Activated CD8-positive, alpha-beta memory T cell treated with anti-CD3 and anti-CD28 coated beads, Interleukin-2, amount 50 U/mL, for 1 hour (primary cell): ENCODE measurements around the gene PDIK1L.

Experiments
- DNase-seq: peaks from one replicate; pipeline ENCODE4 v3.0.0-alpha.2; 2020; ENCODE audit errors: extremely low read depth

Gene PDIK1L

DNA sequence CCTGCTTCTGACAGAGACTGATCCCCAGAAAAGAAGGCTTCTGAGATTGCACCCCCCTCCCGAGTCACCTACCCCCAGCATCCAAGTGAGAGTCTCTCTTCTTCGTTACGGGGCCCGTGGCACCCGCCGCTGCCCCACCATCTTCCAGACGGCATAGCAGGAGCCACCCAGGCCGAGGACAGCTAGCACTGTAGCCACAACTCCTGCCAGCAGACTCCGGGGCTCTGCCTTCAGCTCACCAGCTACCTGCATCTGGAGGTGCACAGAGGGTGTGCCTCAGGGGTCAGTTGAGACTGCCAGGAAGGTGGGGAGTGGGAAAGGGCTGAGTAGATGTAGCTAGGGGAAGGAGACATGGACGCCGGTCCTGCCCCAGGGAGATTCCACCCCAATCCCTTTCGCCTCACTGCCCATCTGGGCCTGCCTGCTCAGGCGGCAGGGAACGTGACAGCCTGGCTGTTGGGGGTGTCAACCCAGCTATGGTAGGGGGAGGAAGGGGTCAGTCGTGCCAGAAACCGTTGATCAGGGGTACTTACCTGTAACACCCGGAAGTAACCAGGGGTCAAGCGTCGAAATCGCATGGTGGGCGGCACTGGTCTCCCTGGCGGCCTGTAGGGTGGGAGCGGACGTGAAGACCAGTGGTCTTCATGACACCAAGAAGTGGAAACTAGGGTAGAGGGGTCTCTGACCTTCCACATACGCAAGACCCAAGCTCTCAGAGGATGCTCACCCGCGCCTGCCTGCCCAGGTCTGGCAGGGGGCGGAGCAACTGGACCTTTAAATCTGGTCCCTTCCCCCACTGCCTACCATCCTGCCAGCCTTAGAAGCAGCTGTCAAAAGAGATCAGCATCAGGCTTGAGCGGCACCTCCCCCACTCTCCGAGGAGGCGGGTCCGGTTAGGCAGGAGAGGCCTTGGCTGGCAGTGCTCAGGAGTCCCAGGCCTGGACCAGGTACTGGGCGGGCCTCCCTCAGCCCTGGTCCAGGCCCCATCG lies 59.8 kb downstream of the PDIK1L start, which contains the start of gene ZNF593OS:
Gene ZNF593OS, minus strand, starts transcription at position 749 of the 989 bp plus-strand sequence. Its CDS starts 171 bp downstream, at position 578.
- no peak for DNase-seq
